ENCODE results near the gene KRT222.

KRT222 gene

DNA sequence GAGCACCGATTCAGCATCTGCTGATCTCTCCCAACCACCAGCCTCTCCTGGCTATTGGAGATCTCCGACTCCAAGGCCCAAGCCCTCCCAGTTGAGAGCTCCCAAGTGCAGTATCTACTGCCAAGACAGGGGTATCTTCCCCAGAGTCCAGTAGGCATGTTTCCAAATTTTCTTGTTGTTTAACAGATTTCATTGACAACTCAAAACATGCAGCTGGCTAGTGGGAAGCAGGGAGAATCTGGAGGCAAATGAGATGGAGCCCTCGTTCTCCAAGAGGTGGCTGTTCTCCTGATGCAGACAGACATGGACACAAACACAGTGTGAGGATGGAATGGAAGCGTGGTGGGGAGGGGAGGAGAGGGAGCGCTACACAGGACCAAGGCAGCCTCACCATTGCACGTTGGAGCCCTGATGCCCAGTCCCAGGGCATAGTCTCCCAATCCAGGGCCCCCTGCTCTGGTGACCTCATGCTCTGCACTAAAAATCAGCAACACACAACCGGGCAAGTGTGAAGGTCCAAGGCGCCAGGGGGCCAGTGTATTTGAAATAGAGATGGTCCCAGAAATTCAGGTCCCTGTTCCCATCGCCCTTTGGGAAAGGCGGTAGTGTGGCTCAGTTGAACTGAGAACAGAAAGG, 49.0 kb downstream of the KRT222 start:
- no peak for DNase-seq (ENCODE audit: low spot score)
- no peak for FAIRE-seq

DNA sequence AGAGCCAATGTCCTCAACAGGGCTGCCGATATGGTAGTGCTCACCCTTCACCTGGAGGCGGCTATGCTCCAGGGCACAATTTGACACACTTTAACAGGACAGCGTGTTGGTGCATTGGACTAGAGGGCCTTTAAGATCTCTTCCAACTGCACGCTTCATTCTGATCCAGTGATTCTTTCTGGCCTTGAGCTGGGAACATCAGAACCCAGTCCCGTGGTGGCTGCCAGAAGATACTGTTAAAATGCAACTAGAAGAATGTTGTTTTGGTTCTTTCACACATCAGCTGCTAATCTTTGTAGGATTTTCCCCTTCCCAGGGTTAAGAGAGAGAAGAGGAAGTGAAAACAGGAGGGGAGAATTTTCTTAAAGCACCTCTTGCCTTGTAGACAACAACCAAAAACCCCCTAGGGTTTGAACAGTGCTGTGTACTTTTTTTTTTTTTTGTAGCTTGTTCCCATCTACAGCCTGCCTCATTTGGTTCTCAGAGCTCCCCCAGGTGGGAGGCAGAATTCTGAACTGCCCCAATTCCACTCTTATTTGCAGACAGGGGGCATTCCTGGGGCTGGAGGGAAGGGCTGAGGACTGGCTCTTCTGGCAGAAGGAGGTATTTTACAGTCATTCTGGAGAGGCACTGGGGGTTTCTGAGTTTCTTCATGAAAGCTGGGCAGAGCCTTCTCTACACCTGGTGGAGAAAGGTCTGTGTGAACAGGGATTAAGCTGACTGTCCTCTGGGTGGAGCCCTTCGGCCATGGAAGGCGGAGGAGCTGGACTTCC, 49.7 kb downstream of the KRT222 start:
- DNase-seq (ENCODE audit: low spot score) = peak; percentile 79
- no peak for FAIRE-seq

- FAIRE-seq (no peak), DNase-seq (ENCODE audit: low spot score) (no peak)
Observed at GRCh38 chr17:40614431-40615067, 50.4 kb downstream of the KRT222 start.

GRCh38 chr17:40613467-40614154, 51.4 kb downstream of the KRT222 start:
- FAIRE-seq (no peak), DNase-seq (ENCODE audit: low spot score) (no peak)

GRCh38 chr17:40612599-40613244, 52.3 kb downstream of the KRT222 start:
- no peak for FAIRE-seq
- no peak for DNase-seq (ENCODE audit: low spot score)

DNA sequence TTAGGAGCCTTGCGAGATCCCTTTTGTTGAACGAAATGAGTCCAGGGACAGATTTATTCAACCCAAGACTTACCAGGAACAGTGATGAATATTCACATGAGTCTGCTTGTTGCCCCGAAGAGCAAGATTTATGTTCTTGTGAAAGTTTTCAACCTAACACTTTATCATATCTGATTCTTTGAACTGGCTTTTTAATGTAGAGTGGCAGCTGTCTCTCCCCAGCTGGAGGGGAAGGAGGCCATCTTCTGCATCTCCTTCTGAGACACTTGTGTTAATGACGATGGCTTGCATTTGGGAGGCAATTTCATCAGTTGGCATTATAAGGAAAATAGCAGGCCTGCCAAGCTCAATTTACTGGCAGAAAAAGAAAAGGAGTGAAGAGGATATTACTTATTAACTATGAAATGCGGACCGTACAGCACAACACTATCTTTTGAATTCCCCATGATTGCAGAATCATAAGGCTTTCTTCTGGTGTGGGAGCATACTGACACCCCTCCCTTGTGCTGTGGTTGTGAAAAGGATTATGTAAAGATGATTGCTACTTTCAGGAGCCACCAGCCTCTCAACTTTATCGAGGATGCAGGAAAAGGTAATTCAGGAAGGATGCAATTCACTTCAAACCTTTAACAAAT, 53.0 kb downstream of the KRT222 start:
- FAIRE-seq = no peak
- no peak for DNase-seq (ENCODE audit: low spot score)

GRCh38 chr17:40610359-40610758, 54.6 kb downstream of the KRT222 start:
- no peak for FAIRE-seq

DNA sequence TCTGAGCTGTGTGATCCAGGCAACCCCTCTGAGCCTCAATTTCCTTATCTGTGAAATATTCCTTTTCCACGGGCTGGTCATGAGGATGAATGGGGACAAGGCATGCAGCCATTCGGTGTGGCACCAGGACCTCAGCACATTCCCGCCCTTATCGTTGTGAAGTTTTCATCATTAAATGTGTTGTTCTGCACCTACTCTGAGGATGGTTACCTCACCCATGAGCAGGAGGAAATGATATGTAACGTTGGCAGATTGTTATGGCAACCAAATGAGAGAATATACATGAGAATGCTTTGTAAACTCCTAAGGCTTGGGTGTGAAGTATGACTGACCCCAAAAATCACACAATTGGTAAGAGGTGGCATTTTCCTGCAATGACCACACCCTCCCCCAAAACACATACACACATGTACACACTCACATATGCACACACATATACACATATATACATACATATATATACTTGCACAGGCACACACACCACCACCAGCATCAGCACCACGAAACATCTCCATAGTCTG, 56.9 kb downstream of the KRT222 start:
- FAIRE-seq = no peak
- no peak for DNase-seq (ENCODE audit: low spot score)

More at GRCh38 chr17:40610359-40610758, 54.6 kb downstream of the KRT222 start:
- DNase-seq (ENCODE audit: low spot score) = no peak

GRCh38 chr17:40607641-40608040, 57.3 kb downstream of the KRT222 start:
- DNase-seq (ENCODE audit: low spot score) = no peak
- FAIRE-seq = no peak

GRCh38 chr17:40606548-40607353, 58.2 kb downstream of the KRT222 start:
- FAIRE-seq (no peak), DNase-seq (ENCODE audit: low spot score) (no peak)

GRCh38 chr17:40605306-40605705, 59.7 kb downstream of the KRT222 start:
- DNase-seq (ENCODE audit: low spot score) = no peak
- no peak for FAIRE-seq
